ENCODE results near the gene REX1BD. TPM values are rescaled to one million over a fixed set of nuclear protein-coding genes. Genes with fewer than 3 reads are reported as not detected.
A peak's percentile ranks its signal among the peaks of the same experiment; 100 is the strongest.

Gene REX1BD
- total RNA-seq, 1 experiment from 2014 or later = 97.1 TPM

GRCh38 chr19:18587561-18587960, 1.0 kb upstream of the REX1BD start:
- Histone ChIP-seq H3K79me2 (ENCODE audit: insufficient read depth, low read length) (peaks cover 13% of the 10 kb centered on the region; the same call in 1 of the 2 replicates), H3K9me2 (ENCODE audit: insufficient read depth) (no peaks in the 10 kb centered on the region), H3K27ac (ENCODE audit: low read depth, low read length) (no peak overlapping the region), H3K4me1 (ENCODE audit: control insufficient read depth in 1 of 2, insufficient read depth in 2 of 2, low read length in 2 of 2) (peaks cover 13 to 28% of the 10 kb centered on the region in 2 experiments), H2AFZ (ENCODE audit: low read depth, low read length, poor library complexity, severe bottlenecking) (no peak overlapping the region), H4K20me1 (ENCODE audit: insufficient read depth) (no peaks in the 10 kb centered on the region), H3K4me3 (replicated peaks in 1 of 2; ENCODE audit: low read depth in 1 of 2, low read length in 2 of 2) (no peak overlapping the region), H3K4me2 (ENCODE audit: low read length) (peak overlapping the region; percentile 88), H3K36me3 (ENCODE audit: control insufficient read depth in 1 of 2, insufficient read depth in 2 of 2, low read length in 2 of 2) (0 out of 4 replicates have a peak, but pooled peaks cover 0 to 4% of the 10 kb centered on the region in 2 experiments), H3K9ac (ENCODE audit: low read length) (no peak overlapping the region), H3K27me3 (ENCODE audit: insufficient read depth, low read length) (no peaks in the 10 kb centered on the region), H3K9me3 (ENCODE audit: control insufficient read depth in 1 of 2, insufficient read depth in 1 of 2, low read depth in 1 of 2, low read length in 2 of 2) (no peaks in the 10 kb centered on the region)
- BruUV-seq (replicated peaks) = no TSS peak
- RAD21 ChIA-PET (ENCODE audit: low non-redundant PET in 1 of 2, low total read pairs in 2 of 2, uncharacterized antibody in 2 of 2, unreplicated experiment in 2 of 2) = no interaction called here
- CTCF ChIA-PET = interaction anchor here (0.5 to 7.5 kb wide), 4 partner anchors 16 to 260 kb away, joined by 3 to 39 read pairs (median 4); partner anchors contain the start of gene UBA52
- intact Hi-C loops (cut with micrococcal nuclease) = no loop called here
- ATAC-seq (no peak), DNase-seq (ENCODE audit: low read depth, low spot score) (no peak)
- POLR2A ChIA-PET = interaction anchor here (0.6 to 4.3 kb wide), 3 partner anchors 16 to 103 kb away, joined by 3 to 23 read pairs (median 4); partner anchors contain the start of gene UBA52
- TF ChIP-seq TCF7L2 (IDR thresholded peaks at IDR 0.05; ENCODE audit: borderline replicate concordance, extremely low read depth, insufficient read depth, insufficient read length) (no peak), EZH2 (IDR thresholded peaks at IDR 0.05) (no peak), YY1 (IDR thresholded peaks at IDR 0.05; ENCODE audit: extremely low read depth, insufficient replicate concordance, low read depth, low read length) (no peak), EZH2phosphoT487 (IDR thresholded peaks at IDR 0.05; ENCODE audit: borderline replicate concordance) (no peak), EGR1 (IDR thresholded peaks at IDR 0.05; ENCODE audit: low read depth) (no peak), SP1 (IDR thresholded peaks at IDR 0.05; ENCODE audit: low read depth) (no peak), ELF1 (IDR thresholded peaks at IDR 0.05; ENCODE audit: borderline replicate concordance, low read depth) (no peak), ZNF274 (IDR thresholded peaks at IDR 0.05; ENCODE audit: low read depth, low read length) (no peak), POLR2A (IDR thresholded peaks at IDR 0.05; ENCODE audit: borderline replicate concordance, extremely low read depth, insufficient read depth, insufficient read length) (no peak), CBX3 (IDR thresholded peaks at IDR 0.05; ENCODE audit: low read depth) (no peak), MAX (IDR thresholded peaks at IDR 0.05) (no peak), ATF3 (IDR thresholded peaks at IDR 0.05) (no peak), CEBPB (IDR thresholded peaks at IDR 0.05; ENCODE audit: low read depth) (no peak), RAD21 (IDR thresholded peaks at IDR 0.05; ENCODE audit: low read depth) (no peak), FOSL1 (IDR thresholded peaks at IDR 0.05; ENCODE audit: low read depth) (no peak)
- TF ChIP-seq, protein P1, sequence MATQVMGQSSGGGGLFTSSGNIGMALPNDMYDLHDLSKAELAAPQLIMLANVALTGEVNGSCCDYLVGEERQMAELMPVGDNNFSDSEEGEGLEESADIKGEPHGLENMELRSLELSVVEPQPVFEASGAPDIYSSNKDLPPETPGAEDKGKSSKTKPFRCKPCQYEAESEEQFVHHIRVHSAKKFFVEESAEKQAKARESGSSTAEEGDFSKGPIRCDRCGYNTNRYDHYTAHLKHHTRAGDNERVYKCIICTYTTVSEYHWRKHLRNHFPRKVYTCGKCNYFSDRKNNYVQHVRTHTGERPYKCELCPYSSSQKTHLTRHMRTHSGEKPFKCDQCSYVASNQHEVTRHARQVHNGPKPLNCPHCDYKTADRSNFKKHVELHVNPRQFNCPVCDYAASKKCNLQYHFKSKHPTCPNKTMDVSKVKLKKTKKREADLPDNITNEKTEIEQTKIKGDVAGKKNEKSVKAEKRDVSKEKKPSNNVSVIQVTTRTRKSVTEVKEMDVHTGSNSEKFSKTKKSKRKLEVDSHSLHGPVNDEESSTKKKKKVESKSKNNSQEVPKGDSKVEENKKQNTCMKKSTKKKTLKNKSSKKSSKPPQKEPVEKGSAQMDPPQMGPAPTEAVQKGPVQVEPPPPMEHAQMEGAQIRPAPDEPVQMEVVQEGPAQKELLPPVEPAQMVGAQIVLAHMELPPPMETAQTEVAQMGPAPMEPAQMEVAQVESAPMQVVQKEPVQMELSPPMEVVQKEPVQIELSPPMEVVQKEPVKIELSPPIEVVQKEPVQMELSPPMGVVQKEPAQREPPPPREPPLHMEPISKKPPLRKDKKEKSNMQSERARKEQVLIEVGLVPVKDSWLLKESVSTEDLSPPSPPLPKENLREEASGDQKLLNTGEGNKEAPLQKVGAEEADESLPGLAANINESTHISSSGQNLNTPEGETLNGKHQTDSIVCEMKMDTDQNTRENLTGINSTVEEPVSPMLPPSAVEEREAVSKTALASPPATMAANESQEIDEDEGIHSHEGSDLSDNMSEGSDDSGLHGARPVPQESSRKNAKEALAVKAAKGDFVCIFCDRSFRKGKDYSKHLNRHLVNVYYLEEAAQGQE (IDR thresholded peaks at IDR 0.05; ENCODE audit: low read depth) = no peak

All from HCT116 (cell line).